SJCRH30 (cell line): ENCODE measurements around the gene ACTL7A. TPM values are rescaled to one million over a fixed set of nuclear protein-coding genes. Genes with fewer than 3 reads are reported as not detected.
"Not testable (repeated sequence)": the region's sequence is repeated elsewhere in the genome, so short reads cannot be mapped to it uniquely, and the experiment has no call there.

Source experiments
- DNase-seq, 2 experiments: peaks; one replicate each; pipeline ENCODE4 v3.0.0-alpha.2; 2015 to 2020
- H3K27ac ChIP-seq: fragments of 250-450 bp; sonication (Bioruptor Pico); 2 replicates; pipeline ENCODE4 v1.5.1; 2020; ENCODE audit warnings: mild to moderate bottlenecking, moderate library complexity
- H3K27me3 ChIP-seq: fragments of 250-450 bp; sonication (Bioruptor Pico); 2 replicates; pipeline ENCODE4 v1.5.1; 2020; ENCODE audit warnings: mild to moderate bottlenecking, moderate library complexity
- H3K36me3 ChIP-seq: fragments of 250-450 bp; sonication (Bioruptor Pico); 2 replicates; pipeline ENCODE4 v1.5.1; 2020; ENCODE audit warnings: mild to moderate bottlenecking, moderate library complexity
- H3K4me1 ChIP-seq: fragments of 250-450 bp; sonication (Bioruptor Pico); 2 replicates; pipeline ENCODE4 v1.5.1; 2020; ENCODE audit warnings: mild to moderate bottlenecking, moderate library complexity
- H3K4me3 ChIP-seq: fragments of 250-450 bp; sonication (Bioruptor Pico); 2 replicates; pipeline ENCODE4 v1.5.1; 2020; ENCODE audit warnings: mild to moderate bottlenecking, moderate library complexity
- H3K9me3 ChIP-seq: fragments of 250-450 bp; sonication (Bioruptor Pico); replicated peaks from 2 replicates; pipeline ENCODE4 v1.5.1; 2020; ENCODE audit warnings: mild to moderate bottlenecking, moderate library complexity
- total RNA-seq: library from RNA; depleted of rRNA; stranded (reverse); fragments of >200 nt; shearing (Covaris generic); gene quantifications from 2 replicates; pipeline ENCODE4 v1.2.3, GENCODE V29; 2014

The ACTL7A gene
- total RNA-seq, 1 experiment from 2014 or later: not detected

- H3K36me3 ChIP-seq, DNase-seq, H3K27me3 ChIP-seq, H3K4me1 ChIP-seq, H3K9me3 ChIP-seq, H3K4me3 ChIP-seq, H3K27ac ChIP-seq: not testable (repeated sequence)
Observed at GRCh38 chr9:108839561-108839960, 22.5 kb upstream of the ACTL7A start.

- no peak overlapping the region for H3K4me3 ChIP-seq
- peaks cover 13% of the 10 kb centered on the region; the same call in 1 of the 2 replicates for H3K4me1 ChIP-seq
- DNase-seq: no peak
- no peaks in the 10 kb centered on the region for H3K36me3 ChIP-seq
- H3K9me3 ChIP-seq: no peaks in the 10 kb centered on the region
- H3K27ac ChIP-seq: no peak overlapping the region
- H3K27me3 ChIP-seq: peaks cover 6% of the 10 kb centered on the region; the same call in 1 of the 2 replicates
Observed at GRCh38 chr9:108842610-108843295, 19.3 kb upstream of the ACTL7A start.

- Histone ChIP-seq H3K9me3 (no peaks in the 10 kb centered on the region), H3K4me3 (no peak overlapping the region), H3K36me3 (no peaks in the 10 kb centered on the region), H3K27me3 (peaks cover 6% of the 10 kb centered on the region; the same call in 1 of the 2 replicates), H3K27ac (no peak overlapping the region), H3K4me1 (peaks cover 13% of the 10 kb centered on the region; the same call in 1 of the 2 replicates)
- DNase-seq: no peak
Observed at GRCh38 chr9:108844391-108844790, 17.7 kb upstream of the ACTL7A start.

DNA sequence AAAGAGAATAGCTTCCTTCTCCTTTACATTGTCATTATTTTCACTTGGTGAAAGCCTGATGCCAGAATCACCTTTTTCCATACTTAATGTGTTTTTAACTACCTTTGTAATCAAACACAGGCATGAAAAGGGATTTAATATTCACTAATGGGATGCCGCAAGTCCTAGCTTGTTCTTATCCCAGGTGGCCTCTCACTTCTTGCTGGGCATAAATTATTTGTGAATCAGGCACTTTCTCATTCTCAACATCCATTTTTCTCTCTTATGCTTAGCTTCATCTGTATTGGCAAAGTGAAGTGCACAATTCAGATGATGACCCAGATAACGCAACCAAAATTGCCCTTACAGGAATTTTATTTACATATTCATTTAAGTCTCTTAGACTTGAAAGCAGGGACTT lies 17.2 kb upstream of the ACTL7A start:
- Histone ChIP-seq H3K27ac (no peak overlapping the region), H3K4me1 (peaks cover 13% of the 10 kb centered on the region; the same call in 1 of the 2 replicates), H3K9me3 (no peaks in the 10 kb centered on the region), H3K36me3 (no peaks in the 10 kb centered on the region), H3K27me3 (peaks cover 6% of the 10 kb centered on the region; the same call in 1 of the 2 replicates), H3K4me3 (no peak overlapping the region)
- no peak for DNase-seq

GRCh38 chr9:108845507-108845906 lies 16.6 kb upstream of the ACTL7A start:
- Histone ChIP-seq H3K9me3 (no peaks in the 10 kb centered on the region), H3K27ac (no peak overlapping the region), H3K27me3 (peaks cover 6% of the 10 kb centered on the region; the same call in 1 of the 2 replicates), H3K4me1 (peaks cover 13% of the 10 kb centered on the region; the same call in 1 of the 2 replicates), H3K36me3 (no peaks in the 10 kb centered on the region), H3K4me3 (no peak overlapping the region)
- DNase-seq: peak in 1 of 2 experiments; percentile 28

GRCh38 chr9:108845947-108846346 lies 16.1 kb upstream of the ACTL7A start:
- H3K27ac ChIP-seq: no peak overlapping the region
- no peak overlapping the region for H3K4me3 ChIP-seq
- DNase-seq: no peak
- H3K36me3 ChIP-seq: no peaks in the 10 kb centered on the region
- peaks cover 13% of the 10 kb centered on the region; the same call in 1 of the 2 replicates for H3K4me1 ChIP-seq
- no peaks in the 10 kb centered on the region for H3K9me3 ChIP-seq
- H3K27me3 ChIP-seq: peaks cover 6% of the 10 kb centered on the region; the same call in 1 of the 2 replicates

DNA sequence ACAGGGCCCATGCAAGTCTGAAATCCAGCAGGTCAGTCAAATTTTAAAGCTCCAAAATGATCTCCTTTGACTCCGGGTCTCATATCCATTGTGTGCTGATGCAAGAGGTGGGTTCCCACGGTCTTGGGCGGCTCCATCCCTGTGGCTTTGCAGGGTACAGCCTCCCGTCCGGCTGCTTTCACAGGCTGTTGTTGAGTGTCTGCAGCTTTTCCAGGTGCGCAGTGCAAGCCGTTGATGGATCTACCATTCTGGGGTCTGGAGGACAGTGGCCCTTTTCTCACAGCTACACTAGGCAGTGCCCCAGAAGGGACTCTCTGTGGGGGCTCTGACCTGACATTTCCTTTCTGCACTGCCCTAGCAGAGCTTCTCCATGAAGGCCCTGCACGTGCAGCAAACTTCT lies 13.8 kb upstream of the ACTL7A start:
- peaks cover 13% of the 10 kb centered on the region; the same call in 1 of the 2 replicates for H3K4me1 ChIP-seq
- H3K4me3 ChIP-seq, DNase-seq, H3K9me3 ChIP-seq, H3K27me3 ChIP-seq, H3K36me3 ChIP-seq, H3K27ac ChIP-seq: not testable (repeated sequence)

GRCh38 chr9:108850293-108850897 lies 11.7 kb upstream of the ACTL7A start:
- peak in 1 of 2 experiments; percentile 27 for DNase-seq
- Histone ChIP-seq H3K4me1 (peaks cover under 1% of the 10 kb centered on the region; the same call in 1 of the 2 replicates), H3K36me3 (no peaks in the 10 kb centered on the region), H3K27me3 (no peaks in the 10 kb centered on the region), H3K27ac (no peak overlapping the region), H3K4me3 (no peak overlapping the region), H3K9me3 (no peaks in the 10 kb centered on the region)

DNA sequence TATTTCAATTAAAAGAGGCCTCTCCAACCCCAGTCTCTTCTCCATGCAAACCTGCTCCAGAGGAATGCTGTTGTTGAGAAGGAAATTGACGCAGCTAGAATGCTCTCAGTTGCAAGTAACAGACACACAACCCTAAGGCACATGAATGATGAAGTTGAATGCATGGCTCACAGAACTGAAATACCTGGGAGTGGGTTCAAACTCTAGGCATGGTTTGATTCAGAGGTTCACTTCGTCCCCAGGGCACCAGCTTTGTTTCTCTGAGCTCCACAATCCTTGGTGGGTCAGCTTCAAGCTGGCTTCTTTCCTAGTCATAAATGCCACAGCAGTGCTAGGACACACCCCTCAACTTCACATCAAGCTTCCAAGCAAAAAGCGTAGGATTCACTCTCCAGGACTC lies 10.9 kb upstream of the ACTL7A start:
- no peak overlapping the region for H3K27ac ChIP-seq
- DNase-seq: no peak
- no peaks in the 10 kb centered on the region for H3K36me3 ChIP-seq

DNA sequence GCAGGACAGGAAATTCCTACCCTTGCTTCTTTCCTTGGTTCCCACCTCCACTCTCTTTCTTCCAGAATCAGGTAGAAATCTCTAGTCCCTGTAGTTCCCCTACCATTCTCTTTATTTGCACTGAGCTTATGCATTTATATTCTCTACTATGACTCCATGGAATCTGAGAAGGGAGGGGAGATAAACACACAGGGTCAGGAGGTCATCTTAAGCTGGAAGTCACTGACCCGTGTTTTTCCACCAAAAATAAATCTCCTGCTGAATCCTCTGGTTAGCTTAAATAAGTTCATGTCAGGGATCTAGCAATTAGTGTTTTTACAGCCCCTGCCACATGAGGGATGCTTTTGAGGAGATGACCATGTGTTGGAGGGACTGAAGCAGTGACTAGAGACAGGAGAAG lies 10.0 kb upstream of the ACTL7A start:
- Histone ChIP-seq H3K27ac (no peak overlapping the region), H3K4me3 (no peak overlapping the region), H3K4me1 (no peaks in the 10 kb centered on the region), H3K27me3 (no peaks in the 10 kb centered on the region), H3K9me3 (no peaks in the 10 kb centered on the region), H3K36me3 (no peaks in the 10 kb centered on the region)
- DNase-seq: no peak

More for the DNA sequence above, 10.9 kb upstream of the ACTL7A start:
- Histone ChIP-seq H3K4me1 (no peaks in the 10 kb centered on the region), H3K27me3 (no peaks in the 10 kb centered on the region), H3K9me3 (no peaks in the 10 kb centered on the region), H3K4me3 (no peak overlapping the region)

DNA sequence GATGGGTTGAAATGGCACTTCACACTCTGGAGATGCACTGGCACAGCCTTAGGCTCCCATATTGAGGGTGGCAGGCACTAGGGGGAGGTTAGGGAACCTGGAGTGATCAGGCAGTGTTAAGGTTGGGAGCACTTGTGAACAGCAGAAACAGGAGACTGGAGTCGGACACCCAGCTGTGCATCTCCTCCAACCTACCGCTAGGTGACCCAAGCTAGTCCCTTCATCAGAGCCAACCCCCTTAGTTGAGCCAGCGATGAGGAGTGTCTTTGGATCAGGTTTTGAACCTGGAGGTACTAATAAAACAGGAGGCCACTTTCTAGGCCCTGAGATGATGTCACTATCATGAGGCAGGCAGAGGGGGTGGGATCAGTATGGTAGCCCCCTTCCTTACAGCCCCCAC lies 8.0 kb upstream of the ACTL7A start:
- no peak for DNase-seq
- H3K36me3 ChIP-seq: no peaks in the 10 kb centered on the region
- H3K27ac ChIP-seq: no peak overlapping the region
- H3K4me3 ChIP-seq: no peak overlapping the region
- H3K9me3 ChIP-seq: no peaks in the 10 kb centered on the region
- H3K4me1 ChIP-seq: no peaks in the 10 kb centered on the region
- no peaks in the 10 kb centered on the region for H3K27me3 ChIP-seq

- DNase-seq: peak; percentile 52 to 55
- no peak overlapping the region for H3K27ac ChIP-seq
- no peaks in the 10 kb centered on the region for H3K4me1 ChIP-seq
- no peaks in the 10 kb centered on the region for H3K27me3 ChIP-seq
- no peaks in the 10 kb centered on the region for H3K36me3 ChIP-seq
- H3K9me3 ChIP-seq: no peaks in the 10 kb centered on the region
- H3K4me3 ChIP-seq: 0 out of 2 replicates have a peak overlapping the region, but pooled peaks have one; percentile 18
Observed at GRCh38 chr9:108854641-108855528, 7.2 kb upstream of the ACTL7A start.

GRCh38 chr9:108855529-108855886 lies 6.6 kb upstream of the ACTL7A start:
- H3K27me3 ChIP-seq: no peaks in the 10 kb centered on the region
- no peaks in the 10 kb centered on the region for H3K36me3 ChIP-seq
- H3K4me3 ChIP-seq: no peak overlapping the region
- no peaks in the 10 kb centered on the region for H3K4me1 ChIP-seq
- DNase-seq: no peak
- H3K27ac ChIP-seq: no peak overlapping the region
- H3K9me3 ChIP-seq: no peaks in the 10 kb centered on the region

DNA sequence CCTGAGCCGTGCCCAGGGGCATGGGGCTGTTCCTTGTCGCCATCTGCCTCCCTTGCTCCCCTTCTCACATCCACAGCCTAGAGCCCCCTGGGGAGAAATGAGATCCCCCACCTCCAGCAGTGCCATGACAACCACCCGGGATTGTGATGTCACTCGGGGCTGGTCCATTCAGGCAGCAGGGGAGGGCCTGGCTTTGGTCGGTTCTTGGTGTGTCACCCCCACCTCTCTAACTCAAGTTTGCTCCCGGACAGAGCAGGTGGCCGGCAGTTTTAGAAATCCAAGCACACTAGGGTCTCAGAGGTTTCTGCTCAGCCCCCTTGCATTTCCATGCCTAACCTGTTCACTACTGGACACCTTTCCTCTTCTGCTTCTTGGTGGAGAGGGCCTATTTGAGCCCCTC lies 6.2 kb upstream of the ACTL7A start, which contains the start of gene ACTL7B:
ACTL7B (minus strand) TSS at position 99 of the 400 bp plus-strand sequence; CDS start at position 43, 56 bp downstream.
- H3K27ac ChIP-seq: no peak within 1 kb of the TSS
- H3K27me3 ChIP-seq: no peaks in the 10 kb centered on the region
- no peaks in the 10 kb centered on the region for H3K4me1 ChIP-seq
- no peaks in the 10 kb centered on the region for H3K9me3 ChIP-seq
- no peak for DNase-seq
- 0 out of 2 replicates have a peak within 1 kb of the TSS, but pooled peaks have one; percentile 18 for H3K4me3 ChIP-seq
- H3K36me3 ChIP-seq: no peaks in the 10 kb centered on the region

GRCh38 chr9:108857572-108857971 lies 4.5 kb upstream of the ACTL7A start:
- DNase-seq: no peak
- no peaks in the 10 kb centered on the region for H3K4me1 ChIP-seq
- H3K27ac ChIP-seq: no peak overlapping the region

More at GRCh38 chr9:108857572-108857971, 4.5 kb upstream of the ACTL7A start:
- no peaks in the 10 kb centered on the region for H3K36me3 ChIP-seq
- no peaks in the 10 kb centered on the region for H3K27me3 ChIP-seq
- H3K4me3 ChIP-seq: no peak overlapping the region
- no peaks in the 10 kb centered on the region for H3K9me3 ChIP-seq
